Adrenal gland (tissue), 12 donors: Measurements from ENCODE around the gene GIN1. TPM values are rescaled to one million over a fixed set of nuclear protein-coding genes. Genes with fewer than 3 reads are reported as not detected.
"Not testable (repeated sequence)": the region's sequence is repeated elsewhere in the genome, so short reads cannot be mapped to it uniquely, and the experiment has no call there.

ENCODE experiments used
- DNase-seq, 7 donors: peaks; one replicate each; pipeline ENCODE4 v3.0.0-alpha.2; 2019 to 2020
- H3K27ac ChIP-seq, 5 donors: fragments of 200-600 bp; sonication (generic) in 4 of 5; 1 replicate in 3 of 5; 2 replicates in 2 of 5; pipeline versions ENCODE4 v1.5.1 to v1.8.0; 2016 to 2020; ENCODE audit warnings: mild to moderate bottlenecking in 1 of 5
- H3K27me3 ChIP-seq: fragments of 200-600 bp; 2 replicates; pipeline ENCODE4 v1.8.0; 2021
- H3K36me3 ChIP-seq, 2 donors: fragments of 200-600 bp; replicated peaks in 1 of 2; 1 replicate in 1 of 2; 2 replicates in 1 of 2; pipeline versions ENCODE4 v1.5.1 to v1.8.0; 2018 to 2022
- H3K4me1 ChIP-seq, 2 donors: fragments of 200-600 bp; replicated peaks in 1 of 2; 1 replicate in 1 of 2; 2 replicates in 1 of 2; pipeline versions ENCODE4 v1.5.1 to v1.8.0; 2018 to 2021
- H3K4me3 ChIP-seq, 4 donors: fragments of 200-600 bp; sonication (generic) in 3 of 4; one replicate each; pipeline ENCODE4 v1.5.1; 2016 to 2018
- H3K9me3 ChIP-seq, 3 donors: fragments of 200-600 bp; sonication (generic) in 1 of 3; replicated peaks in 1 of 3; 1 replicate in 2 of 3; 2 replicates in 1 of 3; pipeline versions ENCODE4 v1.5.1 to v1.8.0; 2016 to 2021
- POLR2A ChIP-seq, 2 donors: fragments of 450-650 bp; IDR thresholded peaks; one replicate each; pipeline ENCODE4 v1.6.1; 2017; ENCODE audit warnings: antibody characterized with exemption in 2 of 2, mild to moderate bottlenecking in 2 of 2, moderate library complexity in 1 of 2
- WGBS, 4 donors: extraction: QIAGEN DNeasy Blood & Tissue Kit in 2 of 4; methylation state at CpG; one replicate each; pipeline versions ENCODE4 v1.1.5 to v1.1.7; 2013 to 2017; 5-methylcytosine and 5-hydroxymethylcytosine counted together
- intact Hi-C, 2 donors: fragments of 100-400 bp; cut with DNase I; formaldehyde crosslinking; loops; one replicate each; pipeline versions ENCODE4 v1.14.1 to v1.15.0; 2022 to 2023
- polyA plus RNA-seq, 3 donors: library from polyadenylated mRNA; stranded (reverse); fragments of 200-250 nt in 2 of 3; fragments of 350-450 nt in 1 of 3; fragmentation: Illumina TruSeq in 1 of 3; extraction: RNeasy Lipid Tissue Mini Kit (QIAGEN cat#74804) in 1 of 3; gene quantifications; one replicate each; pipeline ENCODE4 v1.2.3, GENCODE V29; 2013 to 2014
- total RNA-seq, 9 donors: library from RNA; depleted of rRNA in 4 of 9; stranded (reverse); fragments of >200 nt in 4 of 9; fragments of 120-200 nt in 1 of 9; fragmentation: NEBNext Ultra II Directional in 1 of 9; extraction: Animal tissue kit (Norgen Biotek cat#: 25700) in 1 of 9; gene quantifications; one replicate each; pipeline versions ENCODE4 v1.1.0 to v1.2.4, GENCODE V29; 2013 to 2023
- TF ChIP-seq, protein P1 (sequence below), 6 experiments: fragments of 450-650 bp in 4 of 6; fragments of 200-600 bp in 2 of 6; sonication (generic) in 1 of 6; IDR thresholded peaks; 1 replicate in 5 of 6; 2 replicates in 1 of 6; pipeline versions ENCODE4 v1.5.1 to v1.8.0; 2016 to 2021; ENCODE audit warnings: antibody characterized with exemption in 6 of 6, mild to moderate bottlenecking in 2 of 6, moderate library complexity in 1 of 6
- donor health status: healthy with polysubstance abuse.
- donor health status: Bipolar disorder and iron deficiency.
- donor health status: DM: yes; HTN: yes; CAD: no.
- donor health status: DM: no; HTN: no; CAD: no.
- donor health status: DM: no; HTN: no; CAD: no.
- donor health status: DM: yes; HTN: yes; CAD: no.

GIN1 gene
- total and polyA plus RNA-seq, 12 donors: 3.2 to 22.0 (median 9.2) TPM

DNA sequence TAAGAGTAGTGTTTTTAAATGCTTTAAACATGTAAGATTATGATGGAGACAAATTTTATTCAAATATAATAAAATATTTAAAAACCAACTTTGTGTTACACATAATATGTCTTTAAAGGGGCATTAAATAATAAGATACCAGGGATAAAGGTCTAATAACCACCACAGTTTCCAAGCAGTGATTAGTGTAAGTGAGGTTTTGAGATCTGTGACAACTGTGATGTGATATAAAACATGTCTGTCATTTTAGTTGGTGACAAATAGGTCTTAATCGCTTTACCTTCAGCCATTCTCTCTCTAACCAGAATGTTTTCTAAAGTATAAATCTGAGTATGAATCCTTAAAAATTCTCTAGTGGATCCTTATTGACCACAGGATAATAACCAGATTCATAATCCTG lies 28.3 kb upstream of the GIN1 start:
- Histone ChIP-seq H3K4me3 (no peak overlapping the region), H3K4me1 (no peaks in the 10 kb centered on the region), H3K27ac (no peak overlapping the region), H3K36me3 (peaks cover 6 to 7% of the 10 kb centered on the region in 2 donors), H3K9me3 (no peaks in the 10 kb centered on the region), H3K27me3 (no peaks in the 10 kb centered on the region)
- TF ChIP-seq, protein P1, sequence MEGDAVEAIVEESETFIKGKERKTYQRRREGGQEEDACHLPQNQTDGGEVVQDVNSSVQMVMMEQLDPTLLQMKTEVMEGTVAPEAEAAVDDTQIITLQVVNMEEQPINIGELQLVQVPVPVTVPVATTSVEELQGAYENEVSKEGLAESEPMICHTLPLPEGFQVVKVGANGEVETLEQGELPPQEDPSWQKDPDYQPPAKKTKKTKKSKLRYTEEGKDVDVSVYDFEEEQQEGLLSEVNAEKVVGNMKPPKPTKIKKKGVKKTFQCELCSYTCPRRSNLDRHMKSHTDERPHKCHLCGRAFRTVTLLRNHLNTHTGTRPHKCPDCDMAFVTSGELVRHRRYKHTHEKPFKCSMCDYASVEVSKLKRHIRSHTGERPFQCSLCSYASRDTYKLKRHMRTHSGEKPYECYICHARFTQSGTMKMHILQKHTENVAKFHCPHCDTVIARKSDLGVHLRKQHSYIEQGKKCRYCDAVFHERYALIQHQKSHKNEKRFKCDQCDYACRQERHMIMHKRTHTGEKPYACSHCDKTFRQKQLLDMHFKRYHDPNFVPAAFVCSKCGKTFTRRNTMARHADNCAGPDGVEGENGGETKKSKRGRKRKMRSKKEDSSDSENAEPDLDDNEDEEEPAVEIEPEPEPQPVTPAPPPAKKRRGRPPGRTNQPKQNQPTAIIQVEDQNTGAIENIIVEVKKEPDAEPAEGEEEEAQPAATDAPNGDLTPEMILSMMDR (IDR thresholded peaks at IDR 0.05): no peak
- TF ChIP-seq POLR2A (IDR thresholded peaks at IDR 0.05): no peak
- no peak for DNase-seq
- WGBS, 4 donors: 86 to 91% (median 90%) methylated on average over 1 of the region's 1 CpG
- intact Hi-C loops: loop anchor here in 1 of 2 donors (10.0 kb wide), 1 partner anchor 563 kb away; no protein-coding TSS in a partner anchor

DNA sequence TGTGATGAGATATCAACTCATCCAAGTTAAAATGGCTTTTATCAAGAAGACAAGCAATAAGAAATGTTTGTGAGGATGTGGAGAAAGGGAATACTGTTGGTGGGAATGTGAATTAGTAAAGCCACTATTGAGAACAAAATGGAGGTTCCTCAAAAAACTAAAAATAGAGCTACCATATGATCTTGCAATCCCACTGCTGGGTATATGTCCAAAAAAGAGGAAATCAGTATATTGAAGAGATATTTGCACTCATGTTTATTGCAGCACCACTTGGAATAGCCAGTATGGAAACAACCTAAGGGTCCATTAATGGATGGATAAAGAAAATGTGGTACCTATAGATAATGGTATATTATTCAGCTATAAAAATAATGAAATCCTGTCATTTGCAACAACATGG lies 25.3 kb upstream of the GIN1 start:
- H3K36me3 ChIP-seq: peaks cover 0 to 7% of the 10 kb centered on the region in 2 donors
- H3K9me3 ChIP-seq: no peaks in the 10 kb centered on the region
- H3K27ac ChIP-seq: no peak overlapping the region
- no peak overlapping the region for H3K4me3 ChIP-seq
- no peaks in the 10 kb centered on the region for H3K4me1 ChIP-seq
- TF ChIP-seq, protein P1 (IDR thresholded peaks at IDR 0.05): no peak
- TF ChIP-seq POLR2A (IDR thresholded peaks at IDR 0.05): no peak
- no peak for DNase-seq
- no peaks in the 10 kb centered on the region for H3K27me3 ChIP-seq
- intact Hi-C loops: loop anchor here in 1 of 2 donors (10.0 kb wide), 1 partner anchor 560 kb away; no protein-coding TSS in a partner anchor

DNA sequence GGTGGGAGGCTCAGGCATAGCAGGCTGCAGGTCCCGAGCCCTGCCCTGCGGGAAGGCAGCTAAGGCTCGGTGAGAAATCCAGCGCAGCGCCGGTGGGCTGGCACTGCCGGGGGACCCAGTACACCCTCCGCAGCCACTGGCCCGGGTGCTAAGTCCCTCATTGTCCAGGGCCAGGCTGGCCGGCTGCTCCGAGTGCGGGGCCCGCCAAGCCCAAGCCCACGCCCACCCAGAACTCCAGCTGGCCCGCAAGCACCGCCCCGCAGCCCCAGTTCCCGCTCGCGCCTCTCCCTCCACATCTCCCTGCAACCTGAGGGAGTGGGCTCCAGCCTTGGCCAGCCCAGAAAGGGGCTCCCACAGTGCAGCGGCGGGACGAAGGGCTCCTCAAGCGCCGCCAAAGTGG lies 22.2 kb upstream of the GIN1 start:
- 97 to 100% (median 99%) methylated on average over 5 to 25 of the region's 25 CpGs for WGBS, 4 donors
- H3K36me3 ChIP-seq, H3K9me3 ChIP-seq, H3K4me3 ChIP-seq, DNase-seq, H3K27me3 ChIP-seq, H3K4me1 ChIP-seq, H3K27ac ChIP-seq: not testable (repeated sequence)
- intact Hi-C loops: loop anchor here in 1 of 2 donors (10.0 kb wide), 1 partner anchor 557 kb away; no protein-coding TSS in a partner anchor

DNA sequence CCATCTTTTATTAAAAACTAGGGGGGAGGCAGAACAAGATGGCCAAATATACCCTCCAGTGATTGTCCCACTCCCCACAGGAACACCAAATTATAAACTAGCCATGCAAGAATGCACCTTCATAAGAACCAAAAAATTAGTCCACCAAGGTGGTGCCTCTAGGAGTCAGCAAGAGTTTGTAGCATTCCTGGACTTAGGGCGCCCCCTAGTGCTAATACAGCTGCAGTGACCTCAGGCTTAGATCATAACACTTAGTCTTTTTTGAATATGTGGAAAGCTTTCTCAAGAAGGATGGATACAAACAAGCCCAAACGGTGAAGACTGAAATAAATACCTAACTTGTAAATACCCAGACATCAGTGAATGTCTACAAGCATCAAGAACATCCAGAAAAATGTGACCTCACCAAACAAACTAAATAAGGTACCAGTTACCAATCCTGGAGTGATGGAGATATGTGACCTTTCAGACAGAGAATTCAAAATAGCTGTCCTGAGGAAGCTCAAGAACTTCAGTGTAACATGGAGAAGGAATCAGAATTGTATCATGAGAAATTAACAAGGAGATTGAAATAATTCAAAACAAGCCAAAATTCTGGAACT lies 19.4 kb upstream of the GIN1 start:
- intact Hi-C loops: no loop called here
- TF ChIP-seq POLR2A (IDR thresholded peaks at IDR 0.05): no peak
- TF ChIP-seq, protein P1 (IDR thresholded peaks at IDR 0.05): peak; percentile 88 to 92 (median 90)
- Histone ChIP-seq H3K4me3 (no peak overlapping the region), H3K27ac (no peak overlapping the region), H3K4me1 (no peaks in the 10 kb centered on the region), H3K9me3 (no peaks in the 10 kb centered on the region), H3K27me3 (no peaks in the 10 kb centered on the region), H3K36me3 (peaks cover 0 to 9% of the 10 kb centered on the region in 2 donors)
- WGBS, 4 donors: 0 to 4% (median 0%) methylated on average over 2 of the region's 2 CpGs
- peak; percentile 75 to 94 (median 84) for DNase-seq

DNA sequence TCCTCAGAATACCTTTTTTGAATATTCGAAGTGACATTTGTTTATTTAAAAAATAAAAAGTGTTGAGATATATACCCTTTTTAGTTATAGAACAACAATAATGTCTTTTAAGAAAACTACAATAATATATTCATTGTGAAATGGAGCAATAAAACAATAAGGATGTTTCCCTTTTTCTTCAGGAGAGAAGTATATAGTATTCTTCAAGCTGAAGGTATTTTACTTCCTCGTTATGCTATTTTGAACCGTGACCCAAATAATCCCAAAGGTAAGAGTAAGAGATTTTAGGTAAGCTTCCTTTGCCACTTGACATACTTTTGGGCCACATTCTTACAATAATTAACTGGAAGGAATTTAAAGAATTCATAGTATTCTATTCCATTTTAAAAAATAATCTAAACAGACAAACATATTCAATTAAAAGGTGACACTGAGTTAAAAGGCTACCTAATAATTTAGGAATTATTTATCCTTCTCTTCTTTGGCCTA lies 18.3 kb upstream of the GIN1 start:
- Histone ChIP-seq H3K36me3 (peaks cover 0 to 9% of the 10 kb centered on the region in 2 donors), H3K27me3 (no peaks in the 10 kb centered on the region), H3K27ac (no peak overlapping the region), H3K4me1 (no peaks in the 10 kb centered on the region), H3K4me3 (no peak overlapping the region), H3K9me3 (no peaks in the 10 kb centered on the region)
- TF ChIP-seq, protein P1 (IDR thresholded peaks at IDR 0.05): no peak
- no peak for TF ChIP-seq POLR2A (IDR thresholded peaks at IDR 0.05)
- no peak for DNase-seq
- WGBS, 4 donors: 88 to 91% (median 90%) methylated on average over 3 of the region's 3 CpGs
- intact Hi-C loops: no loop called here
